ENCODE data around the gene LRIT1.

GRCh38 chr10:84208023-84208422 lies 33.3 kb downstream of the LRIT1 start:
- no peak for TF ChIP-seq CEBPB (IDR thresholded peaks at IDR 0.05; ENCODE audit: low read depth, low read length)
- TF ChIP-seq, protein P1, sequence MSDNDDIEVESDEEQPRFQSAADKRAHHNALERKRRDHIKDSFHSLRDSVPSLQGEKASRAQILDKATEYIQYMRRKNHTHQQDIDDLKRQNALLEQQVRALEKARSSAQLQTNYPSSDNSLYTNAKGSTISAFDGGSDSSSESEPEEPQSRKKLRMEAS (IDR thresholded peaks at IDR 0.05), result no peak
- no peak for TF ChIP-seq ATF2 (IDR thresholded peaks at IDR 0.05; ENCODE audit: low read length)
- TF ChIP-seq, protein P2, sequence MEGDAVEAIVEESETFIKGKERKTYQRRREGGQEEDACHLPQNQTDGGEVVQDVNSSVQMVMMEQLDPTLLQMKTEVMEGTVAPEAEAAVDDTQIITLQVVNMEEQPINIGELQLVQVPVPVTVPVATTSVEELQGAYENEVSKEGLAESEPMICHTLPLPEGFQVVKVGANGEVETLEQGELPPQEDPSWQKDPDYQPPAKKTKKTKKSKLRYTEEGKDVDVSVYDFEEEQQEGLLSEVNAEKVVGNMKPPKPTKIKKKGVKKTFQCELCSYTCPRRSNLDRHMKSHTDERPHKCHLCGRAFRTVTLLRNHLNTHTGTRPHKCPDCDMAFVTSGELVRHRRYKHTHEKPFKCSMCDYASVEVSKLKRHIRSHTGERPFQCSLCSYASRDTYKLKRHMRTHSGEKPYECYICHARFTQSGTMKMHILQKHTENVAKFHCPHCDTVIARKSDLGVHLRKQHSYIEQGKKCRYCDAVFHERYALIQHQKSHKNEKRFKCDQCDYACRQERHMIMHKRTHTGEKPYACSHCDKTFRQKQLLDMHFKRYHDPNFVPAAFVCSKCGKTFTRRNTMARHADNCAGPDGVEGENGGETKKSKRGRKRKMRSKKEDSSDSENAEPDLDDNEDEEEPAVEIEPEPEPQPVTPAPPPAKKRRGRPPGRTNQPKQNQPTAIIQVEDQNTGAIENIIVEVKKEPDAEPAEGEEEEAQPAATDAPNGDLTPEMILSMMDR (IDR thresholded peaks at IDR 0.05; ENCODE audit: control extremely low read depth in 1 of 3, insufficient read depth in 1 of 3, low read depth in 1 of 3, low read length in 3 of 3), result no peak
- no peak for TF ChIP-seq MAFK (IDR thresholded peaks at IDR 0.05; ENCODE audit: low read depth, low read length)
- no peak for TF ChIP-seq HDAC2 (IDR thresholded peaks at IDR 0.05; ENCODE audit: borderline replicate concordance in 1 of 2, low read depth in 2 of 2, low read length in 2 of 2)
